SK-N-SH (cell line): Measurements from ENCODE around the gene ZPBP2. TPM values are rescaled to one million over a fixed set of nuclear protein-coding genes. Genes with fewer than 3 reads are reported as not detected.

ENCODE experiments used
- CTCF ChIA-PET: fragments of 300-600, 350-600 bp; formaldehyde crosslinking; extraction: SDS; loops from one replicate; lab custom pipeline; 2021; lab: Yijun Ruan, JAX
- POLR2A ChIA-PET: fragments of 350-600 bp; sonication (Branson Sonifier 250); formaldehyde crosslinking; extraction: SDS; loops from one replicate; lab custom pipeline; 2020; ENCODE audit warnings: antibody characterized with exemption, inconsistent platforms; lab: Yijun Ruan, JAX
- DNase-seq: peaks from one replicate; pipeline ENCODE4 v3.0.0; 2012
- H2AFZ ChIP-seq: fragments of 200-600 bp; sonication (generic); 2 replicates; pipeline ENCODE4 v1.8.1; 2016; ENCODE audit warnings: antibody characterized with exemption, mild to moderate bottlenecking, low read depth
- H3F3A ChIP-seq: fragments of 200-600 bp; sonication (generic); replicated peaks from 2 replicates; pipeline ENCODE3; 2016; ENCODE audit warnings: antibody characterized with exemption, mild to moderate bottlenecking; ENCODE audit not compliant: insufficient read depth
- H3K27ac ChIP-seq, 2 experiments: fragments of 200-500 bp in 1 of 2; fragments of 200-600 bp in 1 of 2; sonication (Bioruptor generic) in 1 of 2; sonication (generic), shearing (Covaris generic) in 1 of 2; 2 replicates each; pipeline versions ENCODE4 v1.5.1 to v1.6.1; 2014 to 2016; ENCODE audit warnings: low read depth in 2 of 2, inconsistent platforms in 1 of 2, low read length in 1 of 2, mild to moderate bottlenecking in 1 of 2, mixed read lengths in 1 of 2
- H3K27me3 ChIP-seq: fragments of 200-600 bp; sonication (generic), shearing (Covaris generic); 2 replicates; pipeline ENCODE4 v1.6.1; 2016; ENCODE audit warnings: mixed run types; ENCODE audit not compliant: insufficient read depth
- H3K36me3 ChIP-seq, 2 experiments: fragments of 200-500 bp in 1 of 2; fragments of 200-600 bp in 1 of 2; sonication (Bioruptor generic) in 1 of 2; sonication (generic) in 1 of 2; replicated peaks in 1 of 2; 2 replicates each; pipeline versions ENCODE3 to v1.5.1; 2014 to 2016; ENCODE audit warnings: low read length in 1 of 2, mild to moderate bottlenecking in 1 of 2; ENCODE audit not compliant: insufficient read depth in 2 of 2, control insufficient read depth in 1 of 2
- H3K4me1 ChIP-seq, 2 experiments: fragments of 200-500 bp in 1 of 2; fragments of 200-600 bp in 1 of 2; sonication (Bioruptor generic) in 1 of 2; sonication (generic), shearing (Covaris generic) in 1 of 2; 2 replicates each; pipeline versions ENCODE4 v1.5.1 to v1.6.1; 2014 to 2016; ENCODE audit warnings: low read depth in 1 of 2, low read length in 1 of 2, mixed run types in 1 of 2; ENCODE audit not compliant: insufficient read depth in 2 of 2, control insufficient read depth in 1 of 2
- H3K4me2 ChIP-seq: fragments of 200-600 bp; sonication (generic), shearing (Covaris generic); 2 replicates; pipeline ENCODE4 v1.6.1; 2017; ENCODE audit warnings: mixed run types
- H3K4me3 ChIP-seq, 2 experiments: fragments of 200-500 bp in 1 of 2; fragments of 200-600 bp in 1 of 2; sonication (Bioruptor generic) in 1 of 2; sonication (generic), shearing (Covaris generic) in 1 of 2; 2 replicates each; pipeline versions ENCODE4 v1.5.1 to v1.8.1; 2014 to 2016; ENCODE audit warnings: low read depth in 2 of 2, inconsistent platforms in 1 of 2, low read length in 1 of 2, mild to moderate bottlenecking in 1 of 2, mixed read lengths in 1 of 2, moderate library complexity in 1 of 2
- H3K79me2 ChIP-seq: fragments of 200-600 bp; sonication (generic); 2 replicates; pipeline ENCODE4 v1.8.1; 2017; ENCODE audit warnings: mild to moderate bottlenecking; ENCODE audit not compliant: insufficient read depth
- H3K9ac ChIP-seq: fragments of 200-600 bp; sonication (generic); 2 replicates; pipeline ENCODE4 v1.6.1; 2017; ENCODE audit warnings: mixed run types
- H3K9me2 ChIP-seq: fragments of 200-600 bp; sonication (generic); 2 replicates; pipeline ENCODE4 v1.6.1; 2017; ENCODE audit warnings: mixed run types
- H3K9me3 ChIP-seq: fragments of 200-600 bp; sonication (generic); 2 replicates; pipeline ENCODE4 v1.6.1; 2017; ENCODE audit warnings: mixed run types, mild to moderate bottlenecking, moderate library complexity
- H4K20me1 ChIP-seq: fragments of 200-600 bp; sonication (generic); 2 replicates; pipeline ENCODE4 v1.6.1; 2017; ENCODE audit warnings: mild to moderate bottlenecking, mixed run types; ENCODE audit not compliant: insufficient read depth
- CHD2 ChIP-seq: fragments of 150-350 bp; IDR thresholded peaks from 2 replicates; pipeline ENCODE4 v1.6.1; 2018; ENCODE audit warnings: low read length; ENCODE audit not compliant: partially characterized antibody
- ELF1 ChIP-seq: IDR thresholded peaks from 2 replicates; pipeline ENCODE4 v1.4.0; 2012
- EZH2phosphoT487 ChIP-seq: fragments of 200-600 bp; sonication (generic); IDR thresholded peaks from 2 replicates; pipeline ENCODE4 v1.6.1; 2017; ENCODE audit warnings: low read depth, mixed run types, mild to moderate bottlenecking, antibody characterized with exemption, moderate library complexity, borderline replicate concordance
- FOSL2 ChIP-seq: IDR thresholded peaks from 2 replicates; pipeline ENCODE4 v1.4.0; 2012; ENCODE audit warnings: low read depth, mild to moderate bottlenecking, moderate library complexity, borderline replicate concordance
- FOXJ3 ChIP-seq: sonication (generic); formaldehyde crosslinking; IDR thresholded peaks from 2 replicates; pipeline ENCODE4 v1.5.1; 2020; ENCODE audit warnings: mild to moderate bottlenecking, missing genetic modification reagents
- FOXM1 ChIP-seq: IDR thresholded peaks from 2 replicates; pipeline ENCODE4 v1.4.0; 2012; ENCODE audit warnings: low read depth, mild to moderate bottlenecking
- GABPA ChIP-seq: IDR thresholded peaks from 2 replicates; pipeline ENCODE4 v1.4.0; 2012; ENCODE audit warnings: low read depth, mild to moderate bottlenecking
- GATA2 ChIP-seq: sonication (generic); formaldehyde crosslinking; IDR thresholded peaks from 2 replicates; pipeline ENCODE4 v1.5.0; 2020; ENCODE audit warnings: mild to moderate bottlenecking, missing genetic modification reagents
- JUND ChIP-seq: IDR thresholded peaks from 2 replicates; pipeline ENCODE4 v1.4.0; 2012
- MEF2A ChIP-seq: IDR thresholded peaks from 2 replicates; pipeline ENCODE4 v1.4.0; 2012; ENCODE audit warnings: low read depth, borderline replicate concordance
- MXI1 ChIP-seq: IDR thresholded peaks from 2 replicates; pipeline ENCODE4 v1.6.1; 2012; ENCODE audit warnings: mild to moderate bottlenecking, low read depth, low read length, improper control_type of control experiment
- NFIC ChIP-seq: IDR thresholded peaks from 2 replicates; pipeline ENCODE4 v1.4.0; 2012; ENCODE audit warnings: borderline replicate concordance
- PBX3 ChIP-seq: IDR thresholded peaks from 2 replicates; pipeline ENCODE4; 2012
- RAD21 ChIP-seq: IDR thresholded peaks from 2 replicates; pipeline ENCODE4 v1.6.1; 2012; ENCODE audit warnings: mild to moderate bottlenecking, low read length
- RXRA ChIP-seq: IDR thresholded peaks from 2 replicates; pipeline ENCODE4 v1.4.0; 2012; ENCODE audit warnings: low read depth, mild to moderate bottlenecking, borderline replicate concordance
- SIN3A ChIP-seq: IDR thresholded peaks from 2 replicates; pipeline ENCODE4 v1.6.1; 2012; ENCODE audit warnings: low read depth, mild to moderate bottlenecking, low read length, moderate library complexity, borderline replicate concordance
- TEAD4 ChIP-seq: IDR thresholded peaks from 2 replicates; pipeline ENCODE4 v1.4.0; 2012; ENCODE audit warnings: mild to moderate bottlenecking, borderline replicate concordance; ENCODE audit not compliant: insufficient read depth
- USF1 ChIP-seq: IDR thresholded peaks from 2 replicates; pipeline ENCODE4 v1.4.0; 2012; ENCODE audit warnings: low read depth, borderline replicate concordance
- WGBS: methylation state at CpG from one replicate; pipeline ENCODE4 v1.1.6; 2017; ENCODE audit warnings: low lambda C conversion rate; 5-methylcytosine and 5-hydroxymethylcytosine counted together
- polyA plus RNA-seq, 3 experiments: library from polyadenylated mRNA; depleted of rRNA; stranded (reverse); fragments of >200 nt; gene quantifications; 2 replicates each; pipeline ENCODE4 v1.2.3, GENCODE V29; 2012
- TF ChIP-seq, protein P1 (sequence below): IDR thresholded peaks from 2 replicates; pipeline ENCODE4 v1.4.0; 2012; ENCODE audit warnings: low read depth
- TF ChIP-seq, protein P2 (sequence below): IDR thresholded peaks from 2 replicates; pipeline ENCODE4 v1.4.0; 2012; ENCODE audit warnings: low read depth, borderline replicate concordance
- TF ChIP-seq, protein P3 (sequence below): fragments of 200-600 bp; sonication (generic); IDR thresholded peaks from 2 replicates; pipeline ENCODE4 v1.6.1; 2017; ENCODE audit warnings: antibody characterized with exemption, mild to moderate bottlenecking, moderate library complexity

Gene ZPBP2
- polyA plus RNA-seq, 1 of the 3 experiments (the other 2 are of a cell fraction) = not detected

- TF ChIP-seq GABPA (no peak), CHD2 (no peak), RXRA (no peak), ELF1 (no peak), FOXM1 (no peak), JUND (no peak), MXI1 (no peak), RAD21 (no peak), FOSL2 (no peak), TEAD4 (no peak), EZH2phosphoT487 (no peak), SIN3A (no peak), MEF2A (no peak), NFIC (no peak), GATA2 (CRISPR knock-in tag) (no peak)
- TF ChIP-seq, protein P1, sequence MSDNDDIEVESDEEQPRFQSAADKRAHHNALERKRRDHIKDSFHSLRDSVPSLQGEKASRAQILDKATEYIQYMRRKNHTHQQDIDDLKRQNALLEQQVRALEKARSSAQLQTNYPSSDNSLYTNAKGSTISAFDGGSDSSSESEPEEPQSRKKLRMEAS = no peak
- TF ChIP-seq, protein P2, sequence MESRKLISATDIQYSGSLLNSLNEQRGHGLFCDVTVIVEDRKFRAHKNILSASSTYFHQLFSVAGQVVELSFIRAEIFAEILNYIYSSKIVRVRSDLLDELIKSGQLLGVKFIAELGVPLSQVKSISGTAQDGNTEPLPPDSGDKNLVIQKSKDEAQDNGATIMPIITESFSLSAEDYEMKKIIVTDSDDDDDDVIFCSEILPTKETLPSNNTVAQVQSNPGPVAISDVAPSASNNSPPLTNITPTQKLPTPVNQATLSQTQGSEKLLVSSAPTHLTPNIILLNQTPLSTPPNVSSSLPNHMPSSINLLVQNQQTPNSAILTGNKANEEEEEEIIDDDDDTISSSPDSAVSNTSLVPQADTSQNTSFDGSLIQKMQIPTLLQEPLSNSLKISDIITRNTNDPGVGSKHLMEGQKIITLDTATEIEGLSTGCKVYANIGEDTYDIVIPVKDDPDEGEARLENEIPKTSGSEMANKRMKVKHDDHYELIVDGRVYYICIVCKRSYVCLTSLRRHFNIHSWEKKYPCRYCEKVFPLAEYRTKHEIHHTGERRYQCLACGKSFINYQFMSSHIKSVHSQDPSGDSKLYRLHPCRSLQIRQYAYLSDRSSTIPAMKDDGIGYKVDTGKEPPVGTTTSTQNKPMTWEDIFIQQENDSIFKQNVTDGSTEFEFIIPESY = no peak
- WGBS = 0% methylated on average over 2 of the region's 2 CpGs
- no peaks in the 10 kb centered on the region; the same call in 1 of the 2 replicates for H3K27me3 ChIP-seq
- H3K4me2 ChIP-seq = no peak overlapping the region
- no peak overlapping the region for H3K4me3 ChIP-seq
- H3K36me3 ChIP-seq = no peaks in the 10 kb centered on the region
- H3K9me3 ChIP-seq = no peaks in the 10 kb centered on the region
- H2AFZ ChIP-seq = no peak overlapping the region
- no peak overlapping the region for H3K9ac ChIP-seq
- H3K27ac ChIP-seq = no peak overlapping the region
- no peaks in the 10 kb centered on the region for H3K79me2 ChIP-seq
- ChIA-PET CTCF (no interaction called here), POLR2A (no interaction called here)
- H3K9me2 ChIP-seq = no peaks in the 10 kb centered on the region
- H3F3A ChIP-seq = no peaks in the 10 kb centered on the region
- no peak for DNase-seq
- no peaks in the 10 kb centered on the region for H4K20me1 ChIP-seq
- H3K4me1 ChIP-seq = no peaks in the 10 kb centered on the region
Observed at GRCh38 chr17:39822051-39822451, 46.0 kb upstream of the ZPBP2 start.

DNA sequence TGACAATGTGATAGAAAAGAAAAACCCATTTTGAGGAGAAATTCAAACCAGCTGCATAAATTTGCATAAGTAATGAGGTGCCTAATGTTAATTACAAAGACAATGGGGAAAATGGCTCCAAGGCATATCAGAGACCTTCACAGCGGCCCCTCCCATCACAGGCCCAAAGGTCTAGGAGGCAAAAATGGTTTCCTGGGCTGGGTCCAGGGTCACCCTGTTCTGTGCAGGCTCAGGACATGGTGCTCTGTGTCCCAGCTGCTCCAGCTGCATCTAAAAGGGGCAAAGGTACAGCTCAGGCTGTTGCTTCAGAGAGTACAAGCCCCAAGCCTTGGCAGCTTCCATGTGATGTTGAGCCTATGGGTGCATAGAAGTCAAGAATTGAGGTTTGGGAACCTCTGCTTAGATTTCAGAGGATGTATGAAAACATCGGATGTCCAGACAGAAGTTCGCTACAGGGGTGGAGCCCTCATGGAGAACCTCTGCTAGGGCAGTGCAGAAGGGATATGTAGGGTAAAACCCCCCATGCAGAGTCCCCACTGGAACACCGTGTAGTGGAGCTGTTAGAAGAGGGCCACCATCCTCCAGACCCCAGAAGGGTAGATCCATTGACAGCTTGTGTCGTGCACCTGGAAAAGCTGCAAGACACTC lies 44.5 kb upstream of the ZPBP2 start:
- Histone ChIP-seq H3K9me2 (no peaks in the 10 kb centered on the region), H3K4me3 (no peak overlapping the region), H3K79me2 (no peaks in the 10 kb centered on the region), H3K9me3 (no peaks in the 10 kb centered on the region), H3K4me1 (no peaks in the 10 kb centered on the region), H3K36me3 (no peaks in the 10 kb centered on the region), H3F3A (no peaks in the 10 kb centered on the region), H2AFZ (no peak overlapping the region), H3K9ac (no peak overlapping the region), H3K27me3 (no peaks in the 10 kb centered on the region; the same call in 1 of the 2 replicates), H3K27ac (no peak overlapping the region), H4K20me1 (no peaks in the 10 kb centered on the region), H3K4me2 (no peak overlapping the region)
- no peak for DNase-seq
- 14% methylated on average over 5 of the region's 5 CpGs for WGBS
- ChIA-PET CTCF (no interaction called here), POLR2A (no interaction called here)
- TF ChIP-seq PBX3 (no peak), MXI1 (no peak), FOXJ3 (CRISPR knock-in tag) (no peak), USF1 (no peak)
- TF ChIP-seq, protein P3, sequence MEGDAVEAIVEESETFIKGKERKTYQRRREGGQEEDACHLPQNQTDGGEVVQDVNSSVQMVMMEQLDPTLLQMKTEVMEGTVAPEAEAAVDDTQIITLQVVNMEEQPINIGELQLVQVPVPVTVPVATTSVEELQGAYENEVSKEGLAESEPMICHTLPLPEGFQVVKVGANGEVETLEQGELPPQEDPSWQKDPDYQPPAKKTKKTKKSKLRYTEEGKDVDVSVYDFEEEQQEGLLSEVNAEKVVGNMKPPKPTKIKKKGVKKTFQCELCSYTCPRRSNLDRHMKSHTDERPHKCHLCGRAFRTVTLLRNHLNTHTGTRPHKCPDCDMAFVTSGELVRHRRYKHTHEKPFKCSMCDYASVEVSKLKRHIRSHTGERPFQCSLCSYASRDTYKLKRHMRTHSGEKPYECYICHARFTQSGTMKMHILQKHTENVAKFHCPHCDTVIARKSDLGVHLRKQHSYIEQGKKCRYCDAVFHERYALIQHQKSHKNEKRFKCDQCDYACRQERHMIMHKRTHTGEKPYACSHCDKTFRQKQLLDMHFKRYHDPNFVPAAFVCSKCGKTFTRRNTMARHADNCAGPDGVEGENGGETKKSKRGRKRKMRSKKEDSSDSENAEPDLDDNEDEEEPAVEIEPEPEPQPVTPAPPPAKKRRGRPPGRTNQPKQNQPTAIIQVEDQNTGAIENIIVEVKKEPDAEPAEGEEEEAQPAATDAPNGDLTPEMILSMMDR = no peak
- TF ChIP-seq, protein P1 = no peak
